DND-41 (cell line): ENCODE data around the gene THOC5.

Experiments
- EZH2 ChIP-seq: IDR thresholded peaks from 3 replicates; pipeline ENCODE4 v1.6.1; 2012; ENCODE audit warnings: borderline replicate concordance, low read depth, mild to moderate bottlenecking, moderate library complexity, low read length, inconsistent platforms; ENCODE audit not compliant: severe bottlenecking
- TF ChIP-seq, protein P1 (sequence below): IDR thresholded peaks from 2 replicates; pipeline ENCODE4 v1.5.1; 2012; ENCODE audit warnings: borderline replicate concordance, low read length, moderate library complexity, mild to moderate bottlenecking; ENCODE audit not compliant: poor library complexity, severe bottlenecking; ENCODE audit errors: extremely low read depth

DNA sequence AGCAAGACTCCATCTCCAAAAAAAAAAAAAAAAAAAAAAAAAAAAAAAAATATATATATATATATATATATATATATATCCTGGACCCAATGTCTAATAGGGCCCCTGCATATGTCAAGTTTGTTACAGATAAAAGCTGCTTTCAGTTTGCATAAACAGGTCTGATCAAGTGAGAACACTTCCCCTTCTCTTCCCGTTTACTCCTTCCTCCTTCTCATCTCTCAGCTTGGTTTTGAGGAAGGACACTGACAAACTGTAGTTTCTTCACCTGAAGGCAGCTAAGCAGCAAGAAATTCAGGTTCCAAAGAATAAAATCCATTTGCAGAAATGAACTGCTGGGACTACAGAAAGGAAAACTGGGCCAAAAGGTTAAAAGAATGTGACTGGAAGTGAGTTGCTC, 11.7 kb downstream of the THOC5 start:
- TF ChIP-seq, protein P1, sequence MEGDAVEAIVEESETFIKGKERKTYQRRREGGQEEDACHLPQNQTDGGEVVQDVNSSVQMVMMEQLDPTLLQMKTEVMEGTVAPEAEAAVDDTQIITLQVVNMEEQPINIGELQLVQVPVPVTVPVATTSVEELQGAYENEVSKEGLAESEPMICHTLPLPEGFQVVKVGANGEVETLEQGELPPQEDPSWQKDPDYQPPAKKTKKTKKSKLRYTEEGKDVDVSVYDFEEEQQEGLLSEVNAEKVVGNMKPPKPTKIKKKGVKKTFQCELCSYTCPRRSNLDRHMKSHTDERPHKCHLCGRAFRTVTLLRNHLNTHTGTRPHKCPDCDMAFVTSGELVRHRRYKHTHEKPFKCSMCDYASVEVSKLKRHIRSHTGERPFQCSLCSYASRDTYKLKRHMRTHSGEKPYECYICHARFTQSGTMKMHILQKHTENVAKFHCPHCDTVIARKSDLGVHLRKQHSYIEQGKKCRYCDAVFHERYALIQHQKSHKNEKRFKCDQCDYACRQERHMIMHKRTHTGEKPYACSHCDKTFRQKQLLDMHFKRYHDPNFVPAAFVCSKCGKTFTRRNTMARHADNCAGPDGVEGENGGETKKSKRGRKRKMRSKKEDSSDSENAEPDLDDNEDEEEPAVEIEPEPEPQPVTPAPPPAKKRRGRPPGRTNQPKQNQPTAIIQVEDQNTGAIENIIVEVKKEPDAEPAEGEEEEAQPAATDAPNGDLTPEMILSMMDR, result no peak
- TF ChIP-seq EZH2, result no peak
